ENCODE results near the gene RSPRY1. TPM values are rescaled to one million over a fixed set of nuclear protein-coding genes. Genes with fewer than 3 reads are reported as not detected.

The RSPRY1 gene
- total RNA-seq, 1 experiment from 2014 or later: 44.7 TPM

- no peak for DNase-seq (ENCODE audit: extremely low read depth, low read depth)
Observed at GRCh38 chr16:57289391-57290257, 103.5 kb downstream of the RSPRY1 start.

Other genes starting within 250 kb of the RSPRY1 start
- gene CETP, start 224.4 kb upstream of the RSPRY1 start, total RNA-seq (2014; rRNA removed; shearing (Covaris generic)): 0.07 TPM in 1 of 2 replicates, not detected in the other
- 9.8 and 11.1 TPM in 2 replicates for gene NLRC5, start 196.8 kb upstream of the RSPRY1 start, total RNA-seq (2014; rRNA removed; shearing (Covaris generic))
- 21.1 and 26.0 TPM in 2 replicates for gene CPNE2, start 93.7 kb upstream of the RSPRY1 start, total RNA-seq (2014; rRNA removed; shearing (Covaris generic))
- gene PSME3IP1, start 290 bp upstream of the RSPRY1 start, total RNA-seq (2014; rRNA removed; shearing (Covaris generic)): 143 and 150 TPM in 2 replicates
- gene ARL2BP, start 58.9 kb downstream of the RSPRY1 start, total RNA-seq (2014; rRNA removed; shearing (Covaris generic)): 111 and 121 TPM in 2 replicates
- gene PLLP, start 98.3 kb downstream of the RSPRY1 start, total RNA-seq (2014; rRNA removed; shearing (Covaris generic)): 0.58 and 2.1 TPM in 2 replicates
- not detected in 2 replicates for gene CCL22, start 172.5 kb downstream of the RSPRY1 start, total RNA-seq (2014; rRNA removed; shearing (Covaris generic))
- not detected in 2 replicates for gene CX3CL1, start 186.2 kb downstream of the RSPRY1 start, total RNA-seq (2014; rRNA removed; shearing (Covaris generic))
- gene CCL17, start 218.4 kb downstream of the RSPRY1 start, total RNA-seq (2014; rRNA removed; shearing (Covaris generic)): not detected in 2 replicates